T-helper 17 cell (primary cell): ENCODE measurements around the gene RTN4IP1. TPM values are rescaled to one million over a fixed set of nuclear protein-coding genes. Genes with fewer than 3 reads are reported as not detected.

Experiments
- ATAC-seq: fragments of 150-1000 bp; cut with Tn5 transposase; 2 replicates; pipeline ENCODE4 v1.10.0; 2021; ENCODE audit warnings: mild to moderate bottlenecking, moderate library complexity
- DNase-seq, 3 donors: peaks; one replicate each; pipeline versions ENCODE4 v3.0.0 to v3.0.0-alpha.2; 2020 to 2021
- H3K9me3 ChIP-seq: one replicate; pipeline ENCODE4 v1.7.0; 2013; ENCODE audit warnings: low read length, mild to moderate bottlenecking; ENCODE audit not compliant: control insufficient read depth, poor library complexity, severe bottlenecking
- H3K27ac Mint-ChIP-seq: one replicate; pipeline ENCODE4 v1.8.0; 2022; ENCODE audit warnings: mild to moderate bottlenecking, moderate library complexity, mixed read lengths
- H3K27me3 Mint-ChIP-seq: one replicate; pipeline ENCODE4 v1.8.0; 2022; ENCODE audit warnings: mixed read lengths
- H3K36me3 Mint-ChIP-seq: one replicate; pipeline ENCODE4 v1.8.0; 2022; ENCODE audit warnings: low read depth, mixed read lengths
- H3K4me1 Mint-ChIP-seq: one replicate; pipeline ENCODE4 v1.8.0; 2022; ENCODE audit warnings: mild to moderate bottlenecking, mixed read lengths
- H3K4me3 Mint-ChIP-seq: one replicate; pipeline ENCODE4 v1.8.0; 2022; ENCODE audit warnings: mild to moderate bottlenecking, moderate library complexity, mixed read lengths
- total RNA-seq, 4 donors: library from RNA in 2 of 4; stranded (reverse) in 2 of 4; gene quantifications; one replicate each; pipeline ENCODE4 v1.2.3 and lab custom pipeline; 2022 to 2026

Gene RTN4IP1
- total RNA-seq, 2 donors from 2014 or later, result 3.1 to 5.4 TPM

DNA sequence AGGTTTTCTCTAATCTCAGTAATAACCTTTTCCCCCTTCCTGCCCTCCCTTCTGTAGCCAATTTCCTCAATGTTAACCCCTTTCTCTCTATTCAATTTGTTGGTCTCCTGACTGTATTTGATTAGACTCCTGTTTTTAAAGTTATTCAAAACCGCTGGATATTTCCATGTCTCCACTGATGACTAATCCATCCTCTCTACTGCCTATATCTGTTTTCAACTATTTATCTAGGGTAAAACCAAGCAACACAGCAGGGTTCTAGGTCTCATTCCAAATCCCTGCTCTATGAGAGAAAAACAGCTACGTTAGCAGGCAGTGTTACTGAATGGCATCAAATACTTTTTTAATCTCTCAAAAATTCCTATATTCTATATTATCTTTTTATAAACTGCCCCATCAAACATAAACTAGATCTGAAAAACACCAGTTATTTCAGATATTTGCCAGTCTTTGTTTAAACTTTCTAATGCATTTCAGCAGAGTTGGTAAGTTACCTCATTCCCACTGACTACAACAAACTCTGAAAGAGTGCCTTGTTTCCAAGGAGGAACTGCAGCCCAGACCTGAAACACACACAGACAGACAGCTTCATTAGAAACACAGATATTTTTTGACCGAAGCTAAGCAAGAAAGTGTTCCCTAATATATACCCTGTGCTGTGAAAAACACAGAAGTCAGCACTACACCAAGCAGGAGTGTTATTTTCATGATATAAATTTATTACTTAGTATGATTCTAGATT, 8.2 kb downstream of the RTN4IP1 start:
- Mint-ChIP-seq H3K4me1 (peaks cover 3% of the 10 kb centered on the region), H3K36me3 (peaks cover 2% of the 10 kb centered on the region), H3K4me3 (no peak overlapping the region), H3K27me3 (no peaks in the 10 kb centered on the region), H3K27ac (no peak overlapping the region)
- H3K9me3 ChIP-seq, result no peaks in the 10 kb centered on the region
- ATAC-seq (no peak), DNase-seq (no peak)

DNA sequence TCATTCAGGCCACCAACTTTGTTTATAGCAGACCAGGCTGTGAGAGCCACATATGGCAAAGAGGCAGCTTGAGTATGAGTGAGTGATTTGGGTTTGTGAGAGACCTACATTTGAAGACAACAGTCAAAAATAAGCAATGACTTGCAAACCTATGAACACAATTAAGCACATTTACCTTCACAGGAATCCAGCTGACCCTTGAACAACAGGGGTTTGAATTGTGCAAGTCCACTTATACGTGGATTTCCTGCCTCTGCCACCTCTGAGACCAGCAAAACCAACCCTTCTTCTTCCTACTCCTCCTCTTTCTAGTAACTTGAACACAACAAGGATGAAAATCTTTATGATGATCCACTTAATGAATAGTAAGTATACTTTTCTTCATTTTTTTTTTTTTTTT, 10.1 kb downstream of the RTN4IP1 start:
- peaks cover 5% of the 10 kb centered on the region for H3K36me3 Mint-ChIP-seq
- ATAC-seq (no peak), DNase-seq (no peak)
- no peaks in the 10 kb centered on the region for H3K27me3 Mint-ChIP-seq
- no peak overlapping the region for H3K4me3 Mint-ChIP-seq
- peaks cover 5% of the 10 kb centered on the region for H3K4me1 Mint-ChIP-seq
- H3K27ac Mint-ChIP-seq, result no peak overlapping the region
- no peaks in the 10 kb centered on the region for H3K9me3 ChIP-seq

DNA sequence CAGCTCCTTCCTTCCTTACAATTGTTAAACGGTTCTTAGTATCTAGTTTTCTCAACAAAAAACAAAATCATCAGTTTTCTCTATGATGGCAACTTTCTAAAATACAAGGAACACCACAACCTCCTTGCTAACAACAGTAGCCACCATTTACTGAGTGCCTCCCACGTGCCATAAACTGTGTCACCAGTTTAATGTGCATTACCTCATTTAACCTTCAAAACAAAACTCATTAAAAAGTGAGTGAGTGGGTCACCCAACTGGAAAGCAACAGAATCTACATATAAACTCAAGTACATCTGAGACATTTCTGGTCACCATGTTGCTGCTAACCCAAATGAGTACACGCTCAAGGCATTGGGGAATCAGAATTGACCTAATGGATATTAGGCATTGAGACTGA, 11.0 kb downstream of the RTN4IP1 start:
- ATAC-seq (no peak), DNase-seq (no peak)
- Mint-ChIP-seq H3K4me3 (no peak overlapping the region), H3K27me3 (no peaks in the 10 kb centered on the region), H3K4me1 (peaks cover 8% of the 10 kb centered on the region), H3K36me3 (peaks cover 8% of the 10 kb centered on the region), H3K27ac (no peak overlapping the region)
- no peaks in the 10 kb centered on the region for H3K9me3 ChIP-seq

DNA sequence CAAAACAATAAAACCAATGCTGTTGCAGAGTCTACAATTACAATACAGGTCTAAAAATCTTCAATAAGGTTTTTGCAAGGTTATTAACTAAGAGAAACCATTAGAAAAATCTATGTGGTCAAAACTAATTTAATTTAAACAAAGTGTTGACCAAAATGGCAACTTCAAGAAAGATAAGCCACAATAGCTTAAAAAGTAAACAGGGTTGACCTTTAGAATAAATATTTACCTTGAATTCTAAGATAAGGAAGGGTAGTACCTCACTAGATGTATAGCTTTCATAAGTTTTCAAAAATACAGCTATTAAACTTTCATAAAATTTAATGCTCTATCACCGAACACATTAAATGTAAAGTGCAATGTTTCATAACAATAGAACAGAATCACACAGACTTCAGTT, 11.4 kb downstream of the RTN4IP1 start:
- Mint-ChIP-seq H3K36me3 (peaks cover 6% of the 10 kb centered on the region), H3K27ac (no peak overlapping the region)

DNA sequence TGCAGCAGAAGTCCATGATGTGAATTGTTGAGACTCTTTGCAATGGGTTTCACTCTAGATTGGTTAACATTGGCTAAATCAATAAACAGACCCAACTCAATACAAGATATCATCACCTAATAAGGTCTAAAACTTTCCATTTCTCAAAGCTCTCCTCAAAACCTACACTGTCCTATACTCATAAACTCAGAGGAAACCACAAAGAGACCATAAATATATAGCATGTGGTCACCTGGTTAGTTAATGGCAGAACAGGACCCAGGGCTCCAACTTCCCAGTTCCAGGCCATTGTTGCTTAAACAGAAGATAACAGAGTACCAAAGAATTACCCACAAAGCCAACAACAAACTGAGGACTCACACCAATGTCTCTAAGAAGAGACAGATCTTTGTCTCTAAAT, 12.0 kb downstream of the RTN4IP1 start:
- H3K4me1 Mint-ChIP-seq, result peaks cover 11% of the 10 kb centered on the region
- ATAC-seq, result no peak
- no peaks in the 10 kb centered on the region for H3K27me3 Mint-ChIP-seq
- no peak overlapping the region for H3K4me3 Mint-ChIP-seq
- H3K9me3 ChIP-seq, result no peaks in the 10 kb centered on the region
- no peak overlapping the region for H3K27ac Mint-ChIP-seq
- DNase-seq, result no peak
- peaks cover 8% of the 10 kb centered on the region for H3K36me3 Mint-ChIP-seq

More for the DNA sequence above, 11.4 kb downstream of the RTN4IP1 start:
- ATAC-seq (no peak), DNase-seq (no peak)
- no peak overlapping the region for H3K4me3 Mint-ChIP-seq
- no peaks in the 10 kb centered on the region for H3K9me3 ChIP-seq
- peaks cover 11% of the 10 kb centered on the region for H3K4me1 Mint-ChIP-seq
- H3K27me3 Mint-ChIP-seq, result no peaks in the 10 kb centered on the region

DNA sequence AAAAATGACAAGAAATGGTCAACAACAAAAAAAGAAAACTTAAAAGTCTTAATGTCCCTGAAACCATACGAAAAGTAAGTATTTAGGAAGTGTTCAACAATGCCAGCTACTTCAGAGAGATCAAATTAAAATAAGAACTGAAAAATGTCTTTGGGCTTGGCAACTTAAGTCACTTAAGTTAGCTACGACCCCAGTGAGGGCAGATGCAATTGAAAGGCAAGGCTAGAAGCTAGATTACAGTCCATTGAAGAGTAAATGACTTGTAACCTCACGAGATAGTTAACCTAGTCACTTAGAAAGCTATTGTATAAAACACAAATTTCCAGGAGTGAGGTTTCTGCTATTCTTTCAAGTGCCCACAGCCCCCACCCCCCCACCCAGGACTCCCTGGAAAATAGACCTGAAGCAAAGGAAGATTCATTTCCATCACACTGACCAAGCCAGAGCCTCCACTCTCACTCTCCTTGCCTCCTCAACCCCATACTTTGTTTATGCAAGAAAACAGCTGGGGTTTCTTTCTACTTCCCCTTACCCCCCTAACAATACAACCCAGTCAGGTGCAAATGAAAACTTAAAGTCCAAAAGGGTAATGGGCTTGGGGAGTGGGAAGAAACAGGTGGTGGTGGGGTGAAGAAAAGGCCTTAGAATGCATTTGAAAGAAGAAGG, 14.6 kb downstream of the RTN4IP1 start:
- H3K4me3 Mint-ChIP-seq, result no peak overlapping the region
- DNase-seq (no peak), ATAC-seq (no peak)
- no peaks in the 10 kb centered on the region for H3K27me3 Mint-ChIP-seq
- H3K36me3 Mint-ChIP-seq, result peaks cover 8% of the 10 kb centered on the region
- peak overlapping the region; percentile 79 for H3K27ac Mint-ChIP-seq
- peaks cover 11% of the 10 kb centered on the region for H3K4me1 Mint-ChIP-seq
- no peaks in the 10 kb centered on the region for H3K9me3 ChIP-seq

DNA sequence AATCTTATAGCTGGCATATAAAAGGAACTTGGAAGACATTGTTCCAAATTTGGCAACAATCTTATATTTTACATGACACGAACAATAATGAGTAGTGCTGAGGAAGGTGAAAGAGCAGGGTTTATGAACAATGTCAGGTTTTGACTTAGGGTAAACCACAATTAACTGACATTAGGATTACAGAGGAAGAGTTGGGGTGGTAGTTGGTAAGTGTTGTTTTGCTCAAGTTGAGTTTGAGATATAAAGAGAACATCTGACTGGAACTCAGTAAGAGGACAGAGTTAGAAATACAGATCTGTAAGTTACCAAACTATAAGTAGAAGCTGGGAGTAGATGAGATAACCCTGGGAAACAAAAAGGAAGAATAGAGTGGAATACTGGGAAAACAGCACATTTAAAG, 15.1 kb downstream of the RTN4IP1 start:
- no peak for ATAC-seq
- peak overlapping the region; percentile 79 for H3K27ac Mint-ChIP-seq
- H3K36me3 Mint-ChIP-seq, result peaks cover 8% of the 10 kb centered on the region
- no peaks in the 10 kb centered on the region for H3K27me3 Mint-ChIP-seq
- no peak for DNase-seq
- H3K4me3 Mint-ChIP-seq, result no peak overlapping the region
- H3K9me3 ChIP-seq, result no peaks in the 10 kb centered on the region
- peaks cover 13% of the 10 kb centered on the region for H3K4me1 Mint-ChIP-seq

DNA sequence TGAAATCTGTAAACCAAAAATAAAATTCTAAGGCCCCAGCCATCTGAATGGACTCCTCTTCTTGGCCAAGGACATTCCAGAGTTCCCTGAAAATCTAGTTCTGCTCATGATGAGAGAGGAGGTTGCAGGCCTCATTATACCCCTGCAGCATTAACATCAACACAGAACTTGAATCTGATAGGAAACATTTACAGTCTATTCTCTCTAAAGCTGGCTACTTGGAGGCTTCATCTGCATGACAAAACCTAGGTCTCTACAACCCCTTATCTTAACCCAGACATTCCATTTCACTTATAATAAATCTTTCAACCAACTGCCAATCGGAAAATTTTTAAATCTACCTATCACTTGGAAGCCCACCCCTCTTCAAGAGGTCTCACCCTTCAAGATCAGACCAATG, 15.7 kb downstream of the RTN4IP1 start:
- H3K4me3 Mint-ChIP-seq, result no peak overlapping the region
- H3K36me3 Mint-ChIP-seq, result peaks cover 10% of the 10 kb centered on the region
- no peaks in the 10 kb centered on the region for H3K27me3 Mint-ChIP-seq
- H3K4me1 Mint-ChIP-seq, result peaks cover 15% of the 10 kb centered on the region
- DNase-seq, result no peak
- H3K9me3 ChIP-seq, result no peaks in the 10 kb centered on the region
- H3K27ac Mint-ChIP-seq, result peak overlapping the region; percentile 79
- no peak for ATAC-seq

DNA sequence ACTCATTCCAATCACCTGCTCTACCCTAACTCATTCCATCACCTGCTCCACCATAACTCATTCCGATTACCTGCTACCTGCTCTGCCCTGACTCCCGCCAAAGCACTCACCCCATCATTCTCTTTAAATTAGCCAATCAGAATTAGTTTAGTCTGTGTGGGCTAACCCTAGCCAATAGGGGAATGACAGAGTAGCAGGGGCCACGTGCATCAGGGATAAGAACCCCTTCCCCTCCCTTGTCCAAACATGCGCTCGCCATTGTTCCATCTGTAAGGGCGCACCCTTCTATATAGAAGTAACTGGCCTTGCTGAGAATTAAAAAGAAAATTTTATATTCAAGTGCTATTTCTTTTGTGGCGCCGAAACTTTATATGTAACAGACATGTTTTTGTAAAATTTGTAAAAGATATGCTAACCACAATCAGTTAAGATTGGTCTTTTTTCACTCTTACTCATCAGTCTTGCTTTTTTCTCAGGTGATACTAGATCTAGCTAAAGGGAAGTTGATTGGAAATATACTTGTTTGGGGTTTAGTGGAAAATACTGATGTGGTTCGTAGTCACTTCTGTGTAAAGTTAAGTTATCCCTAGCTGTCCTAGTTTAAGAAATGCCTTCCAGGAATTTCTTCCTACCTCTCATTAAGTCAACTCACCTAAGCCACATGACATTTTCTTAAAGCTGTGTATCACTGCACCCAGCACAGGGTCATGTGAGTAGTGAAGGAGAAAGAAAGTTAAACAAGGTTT, 16.5 kb downstream of the RTN4IP1 start:
- Mint-ChIP-seq H3K4me3 (no peak overlapping the region), H3K27ac (peak overlapping the region; percentile 59), H3K27me3 (no peaks in the 10 kb centered on the region), H3K36me3 (peaks cover 10% of the 10 kb centered on the region), H3K4me1 (peaks cover 19% of the 10 kb centered on the region)
- no peak for DNase-seq
- no peaks in the 10 kb centered on the region for H3K9me3 ChIP-seq
- no peak for ATAC-seq

DNA sequence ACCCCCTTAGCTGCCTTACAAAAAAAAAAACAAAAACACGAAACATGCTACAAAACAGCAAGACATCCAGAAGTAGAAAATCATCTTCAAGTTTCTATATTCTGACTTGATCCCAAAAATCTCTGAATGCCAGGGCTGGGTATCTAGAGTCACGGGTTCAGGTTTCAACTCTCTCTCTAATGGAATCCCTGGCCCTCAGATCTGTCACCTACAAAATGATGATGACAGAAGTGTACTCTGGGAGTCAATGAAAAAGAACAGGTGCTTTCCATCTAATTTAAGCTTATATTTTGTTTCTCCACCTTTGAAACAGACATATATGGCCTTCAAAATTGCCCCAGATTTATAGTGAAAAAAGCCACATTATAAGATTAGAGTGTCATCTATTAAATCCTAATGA, 18.3 kb downstream of the RTN4IP1 start:
- DNase-seq (no peak), ATAC-seq (no peak)
- no peaks in the 10 kb centered on the region for H3K9me3 ChIP-seq
- Mint-ChIP-seq H3K27me3 (no peaks in the 10 kb centered on the region), H3K4me1 (peaks cover 22% of the 10 kb centered on the region), H3K4me3 (no peak overlapping the region), H3K27ac (no peak overlapping the region), H3K36me3 (peaks cover 10% of the 10 kb centered on the region)

DNA sequence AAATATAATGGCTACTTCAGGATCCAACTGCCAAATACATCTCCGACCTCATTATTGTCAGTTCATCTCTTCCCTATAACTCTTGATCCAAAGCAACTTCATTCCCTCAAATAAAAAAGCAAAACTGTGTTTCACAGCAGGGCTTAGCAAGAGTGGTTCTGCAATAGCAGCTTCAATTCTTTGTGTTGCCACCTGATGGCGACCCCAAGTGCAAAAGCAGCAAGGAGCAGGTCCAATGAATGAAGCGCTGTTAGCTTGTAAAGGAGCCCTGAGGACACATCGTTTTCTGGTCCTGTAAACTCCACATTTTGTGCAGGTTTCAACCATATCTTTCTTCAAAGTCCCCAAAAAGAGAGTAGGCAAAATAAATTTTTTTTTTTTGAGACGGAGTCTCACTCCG, 19.6 kb downstream of the RTN4IP1 start:
- Mint-ChIP-seq H3K36me3 (peaks cover 9% of the 10 kb centered on the region), H3K4me3 (no peak overlapping the region), H3K4me1 (peaks cover 22% of the 10 kb centered on the region), H3K27me3 (no peaks in the 10 kb centered on the region), H3K27ac (no peak overlapping the region)
- DNase-seq (no peak), ATAC-seq (no peak)
- H3K9me3 ChIP-seq, result no peaks in the 10 kb centered on the region

DNA sequence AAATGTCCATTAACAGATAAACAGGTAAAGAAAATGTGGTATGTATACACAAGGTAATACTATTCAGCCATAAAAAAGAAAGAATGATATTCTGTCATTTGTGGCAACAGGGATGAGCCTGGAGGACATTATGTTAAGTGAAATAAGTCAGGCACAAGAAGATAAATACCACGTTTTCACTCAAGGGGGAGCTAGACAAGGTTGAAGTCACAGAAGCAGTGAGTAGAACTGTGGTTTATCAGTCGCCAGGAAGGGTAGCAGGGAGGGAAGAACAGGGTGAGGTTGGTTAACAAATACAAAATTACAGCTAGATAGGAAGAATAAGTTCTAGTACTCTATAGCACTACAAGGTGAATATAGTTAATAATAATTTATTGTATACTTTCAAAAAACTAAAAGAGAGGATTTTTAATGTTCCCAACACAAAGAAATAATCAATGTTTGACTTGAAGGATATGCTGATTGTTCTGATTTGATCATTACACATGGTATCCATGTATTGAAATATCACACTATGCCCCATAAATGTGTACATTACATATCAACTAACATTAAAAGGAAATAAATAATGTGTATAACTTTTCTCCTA, 21.1 kb downstream of the RTN4IP1 start:
- Mint-ChIP-seq H3K27ac (no peak overlapping the region), H3K36me3 (peaks cover 5% of the 10 kb centered on the region), H3K4me1 (peaks cover 15% of the 10 kb centered on the region), H3K27me3 (no peaks in the 10 kb centered on the region), H3K4me3 (no peak overlapping the region)
- DNase-seq (no peak), ATAC-seq (peak; percentile 87)
- H3K9me3 ChIP-seq, result no peaks in the 10 kb centered on the region

DNA sequence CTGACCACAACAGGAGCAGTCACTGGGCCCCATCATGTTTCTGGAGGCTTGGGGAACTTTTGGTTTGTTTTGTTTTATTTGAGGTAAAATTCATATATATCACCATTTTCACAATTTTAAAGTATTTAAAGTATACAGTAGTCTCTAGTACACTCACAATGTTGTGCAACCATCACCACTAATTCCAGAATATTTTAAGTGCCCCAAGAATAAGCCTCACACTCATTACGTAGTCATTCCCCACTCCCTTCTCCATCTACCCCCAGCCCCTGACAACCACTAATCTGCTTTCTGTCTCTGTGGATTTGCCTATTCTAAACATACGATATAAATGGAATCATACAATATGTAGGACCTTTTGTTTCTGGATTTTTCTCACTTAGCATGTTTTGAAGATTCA, 29.0 kb downstream of the RTN4IP1 start:
- Mint-ChIP-seq H3K4me3 (no peak overlapping the region), H3K4me1 (no peaks in the 10 kb centered on the region), H3K27me3 (no peaks in the 10 kb centered on the region), H3K36me3 (peaks cover 4% of the 10 kb centered on the region), H3K27ac (no peak overlapping the region)
- no peaks in the 10 kb centered on the region for H3K9me3 ChIP-seq
- ATAC-seq (no peak), DNase-seq (no peak)
